Fibroblast of peridontal ligament (primary cell): ENCODE results near the gene PDRG1.
A peak's percentile ranks its signal among the peaks of the same experiment; 100 is the strongest.

Source experiments
- DNase-seq: peaks from one replicate; pipeline ENCODE4 v3.0.0-alpha.2; 2010; ENCODE audit errors: extremely low read depth

PDRG1 gene

DNA sequence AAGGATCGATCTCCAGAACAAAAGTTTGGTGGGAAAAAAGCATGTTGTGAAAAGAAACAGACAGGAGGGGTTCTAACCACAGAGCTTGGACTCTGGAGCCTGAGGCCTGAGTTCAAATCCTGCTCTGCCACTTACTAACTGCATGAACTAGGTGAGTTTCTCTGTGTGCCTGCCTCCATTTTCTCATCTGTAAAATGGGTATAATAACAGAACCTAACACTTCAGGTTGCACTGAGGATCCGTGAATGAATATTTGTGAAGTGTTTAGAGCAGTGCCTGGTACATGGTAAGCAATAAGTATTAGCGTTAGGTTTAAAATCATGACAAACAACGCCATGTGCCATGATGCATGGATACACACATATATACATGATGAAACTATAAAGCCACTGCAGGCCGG, 44.8 kb downstream of the PDRG1 start:
- no peak for DNase-seq

DNA sequence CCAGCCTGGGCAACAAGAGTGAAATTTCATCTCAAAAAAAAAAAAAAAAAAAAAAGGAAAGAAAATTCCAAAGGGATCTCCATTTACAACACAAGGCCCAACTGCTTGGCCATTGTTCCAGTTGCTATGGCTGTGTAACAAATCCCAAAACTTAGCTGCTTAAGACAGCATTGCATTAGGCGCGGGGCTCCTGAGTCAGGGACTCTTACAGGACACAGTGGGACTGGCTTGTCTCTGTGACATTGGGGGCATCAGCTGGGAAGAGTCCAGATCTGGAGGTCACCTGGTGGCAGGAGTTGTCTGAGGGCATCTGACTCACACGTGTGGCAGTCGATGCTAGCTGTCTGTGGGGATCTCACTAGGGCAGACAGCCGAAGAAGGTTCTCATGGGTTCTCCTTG, 45.8 kb downstream of the PDRG1 start:
- no peak for DNase-seq

DNA sequence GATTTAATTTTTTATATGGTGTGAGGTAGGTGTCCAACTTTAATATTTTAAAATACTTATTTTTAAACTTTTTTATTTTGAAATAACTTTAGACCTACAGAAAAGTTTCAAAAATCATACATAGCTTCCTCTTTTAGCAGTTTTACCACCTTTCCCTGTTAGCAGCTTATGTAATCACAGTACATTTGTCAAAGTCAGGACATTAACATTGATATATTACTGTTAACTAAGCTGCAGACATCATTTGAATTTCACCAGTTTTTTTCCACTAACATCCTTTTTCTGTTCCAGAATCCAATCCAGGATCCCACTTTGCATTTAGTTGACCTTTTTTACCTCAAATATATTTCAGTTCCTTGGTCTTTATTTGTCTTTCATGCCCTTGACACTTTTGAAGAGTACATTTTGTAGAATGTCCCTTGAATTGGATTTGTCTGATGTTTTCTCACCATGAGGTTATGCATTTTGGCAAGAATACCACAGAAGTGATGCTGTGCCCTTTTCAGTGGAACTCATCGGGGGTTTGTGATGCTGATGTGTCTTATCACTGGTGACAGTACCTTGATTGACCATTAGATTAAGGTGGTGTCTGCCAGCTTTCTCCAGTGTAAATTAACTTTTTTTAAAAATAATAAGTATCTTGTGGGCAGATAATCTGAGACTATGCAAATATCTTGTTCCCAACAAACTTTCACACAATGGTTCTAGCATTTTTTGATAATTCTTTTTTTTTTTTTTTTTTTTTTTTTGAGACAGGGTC, 48.0 kb downstream of the PDRG1 start:
- no peak for DNase-seq

DNA sequence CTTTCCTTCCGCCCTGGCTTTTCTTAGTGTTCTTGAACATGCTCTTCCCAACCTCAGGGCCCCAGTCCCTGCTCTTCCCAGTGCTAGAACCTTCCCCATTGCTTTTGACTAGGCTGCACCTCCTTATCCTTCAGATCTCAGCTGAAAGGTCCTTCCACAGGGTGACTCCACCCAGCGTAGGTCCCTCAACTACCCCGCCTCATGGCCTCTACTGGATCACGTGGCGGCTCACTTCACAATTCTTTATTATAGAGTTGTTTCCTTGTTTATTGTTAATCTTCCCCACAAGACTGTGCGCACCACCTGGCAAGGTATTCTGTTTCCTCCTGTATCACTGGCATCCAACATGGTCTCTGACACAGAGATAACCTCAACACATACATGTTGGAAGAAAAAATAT, 50.2 kb downstream of the PDRG1 start:
- no peak for DNase-seq

DNA sequence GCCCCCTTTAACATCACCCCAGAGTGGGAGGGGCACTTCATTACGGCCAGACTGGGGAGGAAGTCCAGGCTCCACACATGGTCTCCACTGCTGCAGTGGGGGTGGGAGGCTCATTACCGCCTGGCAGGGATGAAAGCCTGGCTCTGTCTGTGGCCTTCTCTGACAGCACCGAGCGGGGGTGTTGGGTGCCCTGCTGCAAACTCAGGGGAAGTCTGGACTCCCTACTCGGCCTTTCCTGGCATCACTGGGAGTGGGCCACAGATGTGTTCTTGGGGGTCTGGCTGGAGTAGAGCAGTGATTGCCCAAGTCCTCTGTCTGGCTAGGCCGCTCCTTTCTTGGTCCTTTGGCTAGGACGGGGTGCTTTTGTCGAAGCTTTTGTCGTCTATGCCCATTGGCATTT, 54.3 kb downstream of the PDRG1 start:
- no peak for DNase-seq

DNA sequence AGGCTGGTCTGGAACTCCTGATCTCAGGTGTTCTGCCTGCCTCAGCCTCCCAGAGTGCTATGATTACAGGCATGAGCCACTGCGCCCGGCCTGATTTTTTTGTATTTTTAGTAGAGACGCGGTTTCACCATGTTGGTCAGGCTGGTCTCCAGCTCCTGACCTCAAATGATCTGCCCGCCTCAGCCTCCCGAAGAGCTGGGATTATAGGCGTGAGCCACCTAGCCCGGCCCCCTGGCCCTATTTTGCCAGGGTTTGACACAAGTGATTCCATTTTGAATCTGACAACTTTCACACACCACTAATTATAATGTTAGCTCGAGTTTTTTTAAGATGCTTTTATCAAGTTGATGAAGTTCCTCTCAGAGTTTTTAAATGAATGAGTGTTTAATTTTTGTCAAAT, 55.8 kb downstream of the PDRG1 start:
- DNase-seq: no peak

DNA sequence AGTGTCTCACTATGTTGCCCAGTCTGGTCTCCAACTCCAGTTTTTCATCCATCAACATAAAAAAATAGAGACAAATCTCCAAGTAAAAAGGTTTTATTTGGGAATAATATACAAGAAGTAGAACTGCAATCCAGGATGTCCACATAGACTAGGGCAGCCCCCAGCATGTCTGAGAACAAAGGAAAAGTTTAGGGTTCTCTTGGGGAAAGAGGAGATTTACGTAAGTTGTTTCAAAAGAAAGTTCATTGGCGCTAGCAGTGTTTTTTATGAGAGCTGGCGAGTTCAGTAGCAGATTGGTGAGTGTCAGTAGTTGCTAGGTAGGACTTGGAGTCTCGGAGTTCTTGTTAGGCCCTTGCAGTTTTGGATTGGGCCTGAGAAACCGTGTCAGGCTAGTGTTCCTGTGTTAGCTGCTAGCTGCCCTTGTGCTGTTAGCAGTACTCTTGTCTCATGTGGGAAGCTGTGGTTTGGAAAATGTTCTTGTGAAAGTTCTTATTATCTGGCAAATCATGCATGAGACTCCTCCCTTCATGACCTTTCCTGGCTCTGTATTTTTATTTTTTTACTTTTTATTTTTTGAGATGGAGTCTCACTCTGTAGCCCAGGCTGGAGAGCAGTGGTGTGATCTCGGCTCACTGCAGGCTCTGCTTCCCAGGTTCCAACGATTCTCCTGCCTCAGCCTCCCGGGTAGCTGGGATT, 56.7 kb downstream of the PDRG1 start:
- DNase-seq: peak; percentile 89
